H1 (cell line): ENCODE data around the gene KCNB1. TPM values are rescaled to one million over a fixed set of nuclear protein-coding genes. Genes with fewer than 3 reads are reported as not detected.

ENCODE experiments used
- CTCF ChIA-PET: fragments of 300-600 bp; sonication (Branson Sonifier 250); formaldehyde crosslinking; loops from one replicate; lab custom pipeline; 2021; ENCODE audit not compliant: partially characterized antibody; lab: Charles Lee
- POLR2A ChIA-PET: fragments of 300-600 bp; sonication (Branson Sonifier 250); formaldehyde crosslinking; loops from one replicate; lab custom pipeline; 2021; ENCODE audit warnings: inconsistent platforms; ENCODE audit not compliant: partially characterized antibody; lab: Charles Lee
- DNase-seq, 2 experiments: peaks; one replicate each; pipeline versions ENCODE4 v3.0.0 to v3.0.0-alpha.2; 2010 to 2022; ENCODE audit warnings: low spot score in 2 of 2, low read depth in 1 of 2, mixed read lengths in 1 of 2
- FAIRE-seq: peaks from 2 replicates; lab custom pipeline; 2011; peaks lifted over from hg19 to GRCh38; lab: Jason Lieb, UNC
- H2AFZ ChIP-seq: 2 replicates; pipeline ENCODE4 v1.8.1; 2012; ENCODE audit warnings: low read length, inconsistent platforms
- H2AK5ac ChIP-seq: 2 replicates; pipeline ENCODE4 v1.6.1; 2013; ENCODE audit warnings: low read depth, low read length
- H2BK120ac ChIP-seq: replicated peaks from 2 replicates; pipeline ENCODE3; 2013; ENCODE audit warnings: low read depth, low read length, inconsistent platforms
- H2BK12ac ChIP-seq: 2 replicates; pipeline ENCODE4 v1.6.1; 2013; ENCODE audit warnings: low read depth, low read length
- H2BK15ac ChIP-seq: 2 replicates; pipeline ENCODE4 v1.6.1; 2013; ENCODE audit warnings: low read length
- H2BK20ac ChIP-seq: 2 replicates; pipeline ENCODE4 v1.6.1; 2013; ENCODE audit warnings: low read length
- H2BK5ac ChIP-seq: 2 replicates; pipeline ENCODE4 v1.6.1; 2013; ENCODE audit warnings: low read depth, low read length
- H3K14ac ChIP-seq: 2 replicates; pipeline ENCODE4 v1.6.1; 2013; ENCODE audit warnings: inconsistent platforms; ENCODE audit not compliant: insufficient read length
- H3K18ac ChIP-seq: 2 replicates; pipeline ENCODE4 v1.6.1; 2013; ENCODE audit warnings: low read length; ENCODE audit errors: extremely low read depth
- H3K23ac ChIP-seq: 2 replicates; pipeline ENCODE4 v1.6.1; 2013; ENCODE audit warnings: inconsistent platforms; ENCODE audit not compliant: insufficient read length
- H3K23me2 ChIP-seq: 2 replicates; pipeline ENCODE4 v1.6.1; 2013; ENCODE audit warnings: low read depth, low read length
- H3K27ac ChIP-seq: 2 replicates; pipeline ENCODE4 v1.6.1; 2011; ENCODE audit warnings: low read depth, low read length, inconsistent platforms
- H3K27me3 ChIP-seq, 4 experiments: replicated peaks in 1 of 4; 1 replicate in 1 of 4; 2 replicates in 3 of 4; pipeline versions ENCODE4 v1.6.1 to v1.8.1; 2011 to 2013; ENCODE audit warnings: low read length in 3 of 4, mild to moderate bottlenecking in 3 of 4, inconsistent platforms in 2 of 4, mixed read lengths in 2 of 4, moderate library complexity in 1 of 4; ENCODE audit not compliant: control insufficient read depth in 3 of 4, insufficient read depth in 3 of 4; ENCODE audit errors: extremely low read depth in 1 of 4
- H3K36me3 ChIP-seq, 4 experiments: 2 replicates each; pipeline versions ENCODE4 v1.6.1 to v1.8.1; 2011 to 2013; ENCODE audit warnings: mild to moderate bottlenecking in 4 of 4, low read length in 3 of 4, moderate library complexity in 2 of 4, control low read depth in 1 of 4, inconsistent platforms in 1 of 4; ENCODE audit not compliant: insufficient read depth in 4 of 4, control insufficient read depth in 2 of 4
- H3K4ac ChIP-seq: replicated peaks from 2 replicates; pipeline ENCODE3; 2013; ENCODE audit warnings: low read length, low read depth, mixed read lengths, inconsistent platforms; ENCODE audit not compliant: insufficient read length
- H3K4me1 ChIP-seq, 4 experiments: replicated peaks in 1 of 4; 1 replicate in 1 of 4; 2 replicates in 3 of 4; pipeline versions ENCODE4 v1.6.1 to v1.8.1; 2011 to 2013; ENCODE audit warnings: low read length in 3 of 4, inconsistent platforms in 2 of 4, mixed read lengths in 1 of 4; ENCODE audit not compliant: insufficient read depth in 4 of 4, control insufficient read depth in 3 of 4
- H3K4me2 ChIP-seq, 2 experiments: 2 replicates each; pipeline versions ENCODE4 v1.6.1 to v1.8.1; 2011 to 2013; ENCODE audit warnings: low read depth in 2 of 2, low read length in 2 of 2, control low read depth in 1 of 2, inconsistent platforms in 1 of 2, mild to moderate bottlenecking in 1 of 2; ENCODE audit not compliant: insufficient read depth in 1 of 2
- H3K4me3 ChIP-seq, 4 experiments: fragments of 200-600, 300-600 bp in 1 of 4; sonication (generic), shearing (Covaris generic), sonication (Bioruptor Twin) in 1 of 4; 2 replicates each; pipeline versions ENCODE4 v1.5.1 to v1.8.1; 2011 to 2016; ENCODE audit warnings: low read length in 4 of 4, low read depth in 3 of 4, control low read depth in 2 of 4, inconsistent platforms in 2 of 4, mild to moderate bottlenecking in 2 of 4, mixed read lengths in 1 of 4, moderate library complexity in 1 of 4; ENCODE audit not compliant: insufficient read depth in 2 of 4; ENCODE audit errors: extremely low read depth in 1 of 4
- H3K56ac ChIP-seq: replicated peaks from 2 replicates; pipeline ENCODE3; 2013; ENCODE audit warnings: low read depth, mild to moderate bottlenecking, mixed read lengths, low read length, inconsistent platforms; ENCODE audit not compliant: insufficient read length
- H3K79me1 ChIP-seq: 2 replicates; pipeline ENCODE4 v1.6.1; 2013; ENCODE audit warnings: low read depth, low read length, control low read depth
- H3K79me2 ChIP-seq, 2 experiments: 2 replicates each; pipeline versions ENCODE4 v1.6.1 to v1.8.1; 2012 to 2013; ENCODE audit warnings: low read length in 2 of 2, mild to moderate bottlenecking in 2 of 2, inconsistent platforms in 1 of 2; ENCODE audit not compliant: insufficient read depth in 2 of 2, control insufficient read depth in 1 of 2
- H3K9ac ChIP-seq, 4 experiments: replicated peaks in 1 of 4; 1 replicate in 1 of 4; 2 replicates in 3 of 4; pipeline versions ENCODE4 v1.6.1 to v1.8.1; 2011 to 2013; ENCODE audit warnings: low read depth in 3 of 4, low read length in 3 of 4, control low read depth in 2 of 4, mild to moderate bottlenecking in 2 of 4, moderate library complexity in 2 of 4, inconsistent platforms in 1 of 4; ENCODE audit errors: extremely low read depth in 1 of 4
- H3K9me3 ChIP-seq, 2 experiments: 2 replicates each; pipeline versions ENCODE4 v1.6.1 to v1.8.1; 2012 to 2013; ENCODE audit warnings: mild to moderate bottlenecking in 2 of 2, moderate library complexity in 2 of 2, control low read depth in 1 of 2, inconsistent platforms in 1 of 2, low read depth in 1 of 2, low read length in 1 of 2, mixed read lengths in 1 of 2; ENCODE audit not compliant: insufficient read depth in 2 of 2
- H4K20me1 ChIP-seq, 2 experiments: replicated peaks in 1 of 2; 2 replicates each; pipeline versions ENCODE3 to v1.8.1; 2011 to 2013; ENCODE audit warnings: inconsistent platforms in 2 of 2, low read length in 2 of 2, mild to moderate bottlenecking in 1 of 2; ENCODE audit not compliant: insufficient read depth in 2 of 2, control insufficient read depth in 1 of 2
- H4K5ac ChIP-seq: 2 replicates; pipeline ENCODE4 v1.6.1; 2013; ENCODE audit warnings: low read length, low read depth, mixed read lengths, inconsistent platforms; ENCODE audit not compliant: insufficient read length
- H4K8ac ChIP-seq: 2 replicates; pipeline ENCODE4 v1.8.0; 2013; ENCODE audit warnings: mild to moderate bottlenecking, moderate library complexity, low read length, inconsistent platforms; ENCODE audit not compliant: insufficient read depth; ENCODE audit errors: extremely low read depth
- H4K91ac ChIP-seq: replicated peaks from 2 replicates; pipeline ENCODE3; 2013; ENCODE audit warnings: low read length, mixed read lengths, inconsistent platforms; ENCODE audit not compliant: insufficient read length
- WGBS, 2 experiments: shearing (Covaris generic) in 1 of 2; methylation state at CpG; one replicate each; pipeline versions ENCODE4 v1.1.6 to v1.1.7; 2013 to 2015; ENCODE audit warnings: low lambda C conversion rate in 2 of 2, mixed read lengths in 2 of 2, inconsistent platforms in 1 of 2, low coverage in 1 of 2, missing lambda C conversion rate in 1 of 2; ENCODE audit not compliant: insufficient replicate concordance in 2 of 2, insufficient coverage in 1 of 2, insufficient read length in 1 of 2; ENCODE audit errors: extremely low coverage in 1 of 2, missing lambda C conversion rate in 1 of 2; 5-methylcytosine and 5-hydroxymethylcytosine counted together
- polyA plus RNA-seq, 7 experiments: library from polyadenylated mRNA; depleted of rRNA in 3 of 7; stranded (reverse) in 5 of 7; unstranded in 2 of 7; fragments of >200 nt in 5 of 7; fragments of 200-250 nt in 2 of 7; gene quantifications; 1 replicate in 5 of 7; 2 replicates in 1 of 7; 4 replicates in 1 of 7; pipeline versions ENCODE4 v1.2.1 to v1.2.3, GENCODE V29; 2011 to 2013; ENCODE audit warnings: missing spikeins in 2 of 7, mixed read lengths in 2 of 7
- total RNA-seq: library from RNA; stranded (reverse); fragmentation: NEBNext Ultra II Directional; extraction: Animal tissue kit (Norgen Biotek cat#: 25700); gene quantifications from 2 replicates; pipeline ENCODE4 v1.2.1, GENCODE V29; 2021
- TF ChIP-seq, protein P1 (sequence below): IDR thresholded peaks from 2 replicates; pipeline ENCODE4 v1.6.1; 2012; ENCODE audit warnings: low read length, inconsistent platforms

Gene KCNB1
- total and polyA plus RNA-seq, 2 of the 8 experiments (the other 6 are each of a cell fraction or from before 2014, with no cell fraction given): 0.58 to 0.67 TPM

GRCh38 chr20:49456646-49457045, 25.8 kb downstream of the KCNB1 start:
- Histone ChIP-seq H3K79me2 (no peaks in the 10 kb centered on the region), H3K9ac (no peak overlapping the region), H3K23ac (no peak overlapping the region), H4K5ac (no peak overlapping the region), H3K23me2 (no peaks in the 10 kb centered on the region), H2BK5ac (no peak overlapping the region), H3K14ac (no peak overlapping the region), H4K20me1 (no peaks in the 10 kb centered on the region), H3K4ac (no peak overlapping the region), H2BK12ac (no peak overlapping the region), H2BK120ac (no peak overlapping the region), H3K9me3 (no peaks in the 10 kb centered on the region), H4K91ac (no peak overlapping the region), H3K4me2 (no peak overlapping the region), H3K4me1 (no peaks in the 10 kb centered on the region), H3K79me1 (no peaks in the 10 kb centered on the region), H3K27me3 (no peaks in the 10 kb centered on the region), H2BK20ac (no peak overlapping the region), H2AFZ (no peak overlapping the region), H3K18ac (no peak overlapping the region), H3K36me3 (no peaks in the 10 kb centered on the region), H4K8ac (no peak overlapping the region)
- no peak for DNase-seq
- WGBS, 2 experiments: 94% methylated on average over 6 of the region's 6 CpGs; no CpG with 5 or more reads in 1 of the 2 experiments
- ChIA-PET CTCF (interaction anchor here (1.0 kb wide), 1 partner anchor 118 kb away, joined by 3 read pairs; no protein-coding TSS in a partner anchor), POLR2A (interaction anchor here (1.7 kb wide), 1 partner anchor 8 kb away, joined by 4 read pairs; no protein-coding TSS in a partner anchor)
- FAIRE-seq: no peak
- TF ChIP-seq, protein P1, sequence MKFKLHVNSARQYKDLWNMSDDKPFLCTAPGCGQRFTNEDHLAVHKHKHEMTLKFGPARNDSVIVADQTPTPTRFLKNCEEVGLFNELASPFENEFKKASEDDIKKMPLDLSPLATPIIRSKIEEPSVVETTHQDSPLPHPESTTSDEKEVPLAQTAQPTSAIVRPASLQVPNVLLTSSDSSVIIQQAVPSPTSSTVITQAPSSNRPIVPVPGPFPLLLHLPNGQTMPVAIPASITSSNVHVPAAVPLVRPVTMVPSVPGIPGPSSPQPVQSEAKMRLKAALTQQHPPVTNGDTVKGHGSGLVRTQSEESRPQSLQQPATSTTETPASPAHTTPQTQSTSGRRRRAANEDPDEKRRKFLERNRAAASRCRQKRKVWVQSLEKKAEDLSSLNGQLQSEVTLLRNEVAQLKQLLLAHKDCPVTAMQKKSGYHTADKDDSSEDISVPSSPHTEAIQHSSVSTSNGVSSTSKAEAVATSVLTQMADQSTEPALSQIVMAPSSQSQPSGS: no peak
- TF ChIP-seq, all 59 proteins: peak for 0
- no peak overlapping the region for H2BK15ac ChIP-seq
- no peak overlapping the region for H3K56ac ChIP-seq
- H3K4me3 ChIP-seq: no peak overlapping the region
- H3K27ac ChIP-seq: no peak overlapping the region
- no peak overlapping the region for H2AK5ac ChIP-seq
